HG02885 (cell line): Measurements from ENCODE around the gene ZNRF3.

Experiments
- ATAC-seq: cut with Tn5 transposase; IDR thresholded peaks from one replicate; pipeline ENCODE4 v1.9.1; 2021; ENCODE audit warnings: mild to moderate bottlenecking; ENCODE audit not compliant: unreplicated experiment, poor library complexity

Gene ZNRF3

GRCh38 chr22:29103121-29103520 is 219.7 kb downstream of the ZNRF3 start:
- ATAC-seq = no peak

- ATAC-seq = no peak
Observed at GRCh38 chr22:29105468-29105867, 222.1 kb downstream of the ZNRF3 start.

- no peak for ATAC-seq
Observed at GRCh38 chr22:29106839-29107238, 223.5 kb downstream of the ZNRF3 start.
